ENCODE data around the gene CCND1.

DNA sequence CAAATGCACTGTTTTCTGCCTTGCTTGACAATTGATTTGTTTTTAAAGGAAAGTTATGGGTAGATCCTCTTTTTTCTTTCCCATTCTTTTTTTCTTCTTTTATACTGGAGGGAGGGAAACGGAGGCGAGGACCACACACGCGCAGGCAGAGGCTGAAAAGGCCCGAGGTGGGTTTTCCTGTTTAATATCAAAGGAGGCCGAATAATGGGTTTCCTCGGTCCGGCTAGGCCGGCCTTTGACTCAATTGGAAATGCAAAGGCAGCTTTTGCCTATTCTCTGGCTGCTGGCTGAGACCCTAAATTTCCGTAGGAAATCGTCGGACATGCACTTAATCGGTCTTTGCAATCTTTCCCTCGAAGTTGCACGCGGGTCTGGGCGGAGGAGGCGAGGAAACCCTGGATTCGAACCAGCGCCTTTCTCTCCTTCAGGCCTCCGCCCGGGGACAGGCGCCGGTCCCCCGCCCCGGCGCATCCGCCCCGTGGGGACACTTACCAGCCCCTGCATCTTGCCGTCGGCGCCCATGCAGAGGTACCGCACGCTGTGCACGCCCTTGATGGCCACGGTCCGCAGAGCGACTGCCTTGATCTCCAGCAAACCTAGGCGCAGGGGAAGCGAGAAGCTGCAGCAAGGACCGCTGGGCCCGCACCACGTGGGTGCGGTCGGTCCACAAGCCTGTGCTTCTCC is 62.0 kb downstream of the CCND1 start:
- no peak for TF ChIP-seq POLR2AphosphoS5 (IDR thresholded peaks at IDR 0.05; ENCODE audit: low read depth, low read length)
- TF ChIP-seq SIN3A (IDR thresholded peaks at IDR 0.05; ENCODE audit: borderline replicate concordance, insufficient read depth, low read length), result no peak
- no peak for TF ChIP-seq TAF1 (IDR thresholded peaks at IDR 0.05; ENCODE audit: borderline replicate concordance, insufficient read depth, low read length)
- TF ChIP-seq, protein P1, sequence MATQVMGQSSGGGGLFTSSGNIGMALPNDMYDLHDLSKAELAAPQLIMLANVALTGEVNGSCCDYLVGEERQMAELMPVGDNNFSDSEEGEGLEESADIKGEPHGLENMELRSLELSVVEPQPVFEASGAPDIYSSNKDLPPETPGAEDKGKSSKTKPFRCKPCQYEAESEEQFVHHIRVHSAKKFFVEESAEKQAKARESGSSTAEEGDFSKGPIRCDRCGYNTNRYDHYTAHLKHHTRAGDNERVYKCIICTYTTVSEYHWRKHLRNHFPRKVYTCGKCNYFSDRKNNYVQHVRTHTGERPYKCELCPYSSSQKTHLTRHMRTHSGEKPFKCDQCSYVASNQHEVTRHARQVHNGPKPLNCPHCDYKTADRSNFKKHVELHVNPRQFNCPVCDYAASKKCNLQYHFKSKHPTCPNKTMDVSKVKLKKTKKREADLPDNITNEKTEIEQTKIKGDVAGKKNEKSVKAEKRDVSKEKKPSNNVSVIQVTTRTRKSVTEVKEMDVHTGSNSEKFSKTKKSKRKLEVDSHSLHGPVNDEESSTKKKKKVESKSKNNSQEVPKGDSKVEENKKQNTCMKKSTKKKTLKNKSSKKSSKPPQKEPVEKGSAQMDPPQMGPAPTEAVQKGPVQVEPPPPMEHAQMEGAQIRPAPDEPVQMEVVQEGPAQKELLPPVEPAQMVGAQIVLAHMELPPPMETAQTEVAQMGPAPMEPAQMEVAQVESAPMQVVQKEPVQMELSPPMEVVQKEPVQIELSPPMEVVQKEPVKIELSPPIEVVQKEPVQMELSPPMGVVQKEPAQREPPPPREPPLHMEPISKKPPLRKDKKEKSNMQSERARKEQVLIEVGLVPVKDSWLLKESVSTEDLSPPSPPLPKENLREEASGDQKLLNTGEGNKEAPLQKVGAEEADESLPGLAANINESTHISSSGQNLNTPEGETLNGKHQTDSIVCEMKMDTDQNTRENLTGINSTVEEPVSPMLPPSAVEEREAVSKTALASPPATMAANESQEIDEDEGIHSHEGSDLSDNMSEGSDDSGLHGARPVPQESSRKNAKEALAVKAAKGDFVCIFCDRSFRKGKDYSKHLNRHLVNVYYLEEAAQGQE (IDR thresholded peaks at IDR 0.05; ENCODE audit: insufficient read depth in 1 of 2, low read depth in 2 of 2, low read length in 2 of 2), result no peak
- no peak for TF ChIP-seq FOXP2 (optimal IDR thresholded peaks at IDR 0.05; ENCODE audit: borderline replicate concordance, extremely low read depth, extremely low read length, insufficient read depth)

Data from PFSK-1 (cell line).